GM12878 (cell line): ENCODE data around the gene DRAP1. TPM values are rescaled to one million over a fixed set of nuclear protein-coding genes. Genes with fewer than 3 reads are reported as not detected.

ENCODE experiments used
- CHD1 ChIP-seq: IDR thresholded peaks from 2 replicates; pipeline ENCODE4 v1.6.1; 2012; ENCODE audit warnings: low read depth, low read length, improper control_type of control experiment
- HCFC1 ChIP-seq: fragments of 150-350 bp; IDR thresholded peaks from 2 replicates; pipeline ENCODE4 v1.6.1; 2014; ENCODE audit warnings: low read length
- IRF3 ChIP-seq: fragments of 450-650 bp; IDR thresholded peaks from 2 replicates; pipeline ENCODE4 v1.6.1; 2014; ENCODE audit warnings: mild to moderate bottlenecking
- IRF5 ChIP-seq: fragments of 450-650 bp; IDR thresholded peaks from 2 replicates; pipeline ENCODE4 v1.6.1; 2017; ENCODE audit warnings: borderline replicate concordance
- KAT2A ChIP-seq: conservative IDR thresholded peaks from 2 replicates; pipeline ENCODE4 v1.6.1; 2011; ENCODE audit warnings: low read depth, low read length; ENCODE audit not compliant: control insufficient read depth
- LARP7 ChIP-seq: fragments of 450-650 bp; IDR thresholded peaks from 2 replicates; pipeline ENCODE4 v1.6.1; 2017; ENCODE audit warnings: mild to moderate bottlenecking
- NR2C1 ChIP-seq: fragments of 450-650 bp; IDR thresholded peaks from 2 replicates; pipeline ENCODE4 v1.6.1; 2017; ENCODE audit warnings: antibody characterized with exemption, mild to moderate bottlenecking, moderate library complexity
- NRF1 ChIP-seq: conservative IDR thresholded peaks from 2 replicates; pipeline ENCODE4 v1.6.1; 2011; ENCODE audit warnings: mild to moderate bottlenecking, low read depth, low read length, improper control_type of control experiment
- PAX5 ChIP-seq: IDR thresholded peaks from 2 replicates; pipeline ENCODE4 v1.6.1; 2011; ENCODE audit warnings: low read depth, low read length, borderline replicate concordance
- RBBP5 ChIP-seq: fragments of 200-600 bp; sonication (generic); conservative IDR thresholded peaks from 2 replicates; pipeline ENCODE4 v1.6.1; 2016
- SMAD1 ChIP-seq: fragments of 450-650 bp; IDR thresholded peaks from 2 replicates; pipeline ENCODE4 v1.6.1; 2018; ENCODE audit warnings: mild to moderate bottlenecking, low read depth; ENCODE audit not compliant: partially characterized antibody
- SREBF2 ChIP-seq: IDR thresholded peaks from 2 replicates; pipeline ENCODE4 v1.6.1; 2012; ENCODE audit warnings: mild to moderate bottlenecking, low read length
- SUPT20H ChIP-seq: IDR thresholded peaks from 2 replicates; pipeline ENCODE4 v1.6.1; 2011; ENCODE audit warnings: low read depth, mild to moderate bottlenecking, low read length, moderate library complexity, borderline replicate concordance; ENCODE audit not compliant: control insufficient read depth
- TARDBP ChIP-seq: IDR thresholded peaks from 2 replicates; pipeline ENCODE4 v1.6.1; 2016; ENCODE audit warnings: borderline replicate concordance
- WRNIP1 ChIP-seq: IDR thresholded peaks from 2 replicates; pipeline ENCODE4 v1.6.1; 2011; ENCODE audit warnings: low read depth, low read length, improper control_type of control experiment, borderline replicate concordance
- ZBTB33 ChIP-seq: fragments of 450-650 bp; IDR thresholded peaks from 2 replicates; pipeline ENCODE4 v1.6.1; 2017; ENCODE audit warnings: mild to moderate bottlenecking
- ZSCAN29 ChIP-seq: fragments of 450-650 bp; IDR thresholded peaks from 2 replicates; pipeline ENCODE4 v1.6.1; 2017; ENCODE audit warnings: mild to moderate bottlenecking, moderate library complexity
- polyA plus RNA-seq, 11 experiments: library from polyadenylated mRNA; depleted of rRNA in 4 of 11; unstranded in 6 of 11; stranded (reverse) in 5 of 11; fragments of >200 nt; fragmentation: Nextera tagmentation in 4 of 11; fragmentation: Illumina TruSeq in 1 of 11; extraction: Ambion mirVana in 4 of 11; extraction: Trizol in 1 of 11; gene quantifications; 1 replicate in 1 of 11; 2 replicates in 10 of 11; pipeline versions ENCODE4 v1.2.1 to v1.2.3, GENCODE V29; 2011 to 2016; ENCODE audit warnings: inconsistent platforms in 2 of 11, missing spikeins in 2 of 11, low read depth in 1 of 11
- total RNA-seq, 4 experiments: library from RNA; depleted of rRNA in 3 of 4; stranded (reverse); fragments of >200 nt in 3 of 4; fragmentation: Illumina TruSeq in 1 of 4; extraction: Trizol in 1 of 4; gene quantifications; 2 replicates each; pipeline versions ENCODE4 v1.2.1 to v1.2.3, GENCODE V29; 2013 to 2021
- TF ChIP-seq, protein P1 (sequence below): fragments of 450-650 bp; IDR thresholded peaks from 2 replicates; pipeline ENCODE4 v1.6.1; 2017; ENCODE audit warnings: low read depth, mild to moderate bottlenecking, moderate library complexity
- TF ChIP-seq, protein P2 (sequence below): IDR thresholded peaks from 2 replicates; pipeline ENCODE4 v1.6.1; 2011; ENCODE audit warnings: low read depth, mild to moderate bottlenecking, low read length, moderate library complexity, borderline replicate concordance; ENCODE audit errors: extremely low read depth
- TF ChIP-seq, protein P3 (sequence below): fragments of 450-650 bp; IDR thresholded peaks from 2 replicates; pipeline ENCODE4 v1.6.1; 2017; ENCODE audit warnings: mild to moderate bottlenecking, low read depth, inconsistent platforms; ENCODE audit not compliant: poor library complexity, severe bottlenecking

Gene DRAP1
- total and polyA plus RNA-seq, 10 of the 15 experiments (the other 5 are each of a cell fraction or from before 2014, with no cell fraction given): 9.4 to 163 (median 114) TPM

DNA sequence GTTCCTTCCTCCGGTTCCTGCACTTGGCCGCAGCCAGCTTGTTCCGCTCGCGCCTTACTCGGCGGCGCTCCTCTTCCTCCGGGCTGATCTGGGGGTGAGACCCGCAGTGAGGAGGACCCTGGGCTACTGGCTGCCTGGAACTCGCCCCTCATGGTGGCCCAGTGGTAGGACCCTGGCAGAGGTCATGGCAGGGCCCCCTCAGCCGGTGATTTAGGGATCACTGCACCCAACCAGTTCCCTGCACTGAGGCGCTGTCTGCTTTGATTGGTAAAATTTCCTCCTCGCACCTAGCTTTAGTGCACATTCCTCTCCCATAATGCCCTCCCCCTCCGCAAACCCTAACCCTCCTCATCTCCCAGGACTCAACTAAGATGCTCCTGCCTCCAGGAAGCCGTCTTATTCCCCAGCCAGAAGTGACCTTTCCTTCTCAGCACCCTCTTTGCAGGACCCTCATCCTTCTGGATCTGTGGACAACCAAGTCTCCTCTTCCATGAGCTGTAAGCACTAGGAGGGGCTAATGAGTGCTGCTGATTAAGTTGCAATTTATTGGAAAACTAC is 25.1 kb upstream of the DRAP1 start (continued):
- TF ChIP-seq, protein P1, sequence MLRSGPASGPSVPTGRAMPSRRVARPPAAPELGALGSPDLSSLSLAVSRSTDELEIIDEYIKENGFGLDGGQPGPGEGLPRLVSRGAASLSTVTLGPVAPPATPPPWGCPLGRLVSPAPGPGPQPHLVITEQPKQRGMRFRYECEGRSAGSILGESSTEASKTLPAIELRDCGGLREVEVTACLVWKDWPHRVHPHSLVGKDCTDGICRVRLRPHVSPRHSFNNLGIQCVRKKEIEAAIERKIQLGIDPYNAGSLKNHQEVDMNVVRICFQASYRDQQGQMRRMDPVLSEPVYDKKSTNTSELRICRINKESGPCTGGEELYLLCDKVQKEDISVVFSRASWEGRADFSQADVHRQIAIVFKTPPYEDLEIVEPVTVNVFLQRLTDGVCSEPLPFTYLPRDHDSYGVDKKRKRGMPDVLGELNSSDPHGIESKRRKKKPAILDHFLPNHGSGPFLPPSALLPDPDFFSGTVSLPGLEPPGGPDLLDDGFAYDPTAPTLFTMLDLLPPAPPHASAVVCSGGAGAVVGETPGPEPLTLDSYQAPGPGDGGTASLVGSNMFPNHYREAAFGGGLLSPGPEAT: no peak
- TF ChIP-seq SREBF2 (no peak), SMAD1 (no peak), PAX5 (no peak), RBBP5 (no peak), WRNIP1 (no peak), NR2C1 (no peak), IRF3 (no peak), SUPT20H (no peak), LARP7 (0 out of 2 replicates have a peak, but pooled peaks have one; percentile 25), CHD1 (no peak), KAT2A (no peak), ZBTB33 (no peak), NRF1 (no peak), HCFC1 (no peak; the same call in 1 of the 2 replicates), ZSCAN29 (no peak), IRF5 (no peak), TARDBP (no peak)
- TF ChIP-seq, protein P2, sequence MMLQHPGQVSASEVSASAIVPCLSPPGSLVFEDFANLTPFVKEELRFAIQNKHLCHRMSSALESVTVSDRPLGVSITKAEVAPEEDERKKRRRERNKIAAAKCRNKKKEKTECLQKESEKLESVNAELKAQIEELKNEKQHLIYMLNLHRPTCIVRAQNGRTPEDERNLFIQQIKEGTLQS: no peak
- TF ChIP-seq, protein P3, sequence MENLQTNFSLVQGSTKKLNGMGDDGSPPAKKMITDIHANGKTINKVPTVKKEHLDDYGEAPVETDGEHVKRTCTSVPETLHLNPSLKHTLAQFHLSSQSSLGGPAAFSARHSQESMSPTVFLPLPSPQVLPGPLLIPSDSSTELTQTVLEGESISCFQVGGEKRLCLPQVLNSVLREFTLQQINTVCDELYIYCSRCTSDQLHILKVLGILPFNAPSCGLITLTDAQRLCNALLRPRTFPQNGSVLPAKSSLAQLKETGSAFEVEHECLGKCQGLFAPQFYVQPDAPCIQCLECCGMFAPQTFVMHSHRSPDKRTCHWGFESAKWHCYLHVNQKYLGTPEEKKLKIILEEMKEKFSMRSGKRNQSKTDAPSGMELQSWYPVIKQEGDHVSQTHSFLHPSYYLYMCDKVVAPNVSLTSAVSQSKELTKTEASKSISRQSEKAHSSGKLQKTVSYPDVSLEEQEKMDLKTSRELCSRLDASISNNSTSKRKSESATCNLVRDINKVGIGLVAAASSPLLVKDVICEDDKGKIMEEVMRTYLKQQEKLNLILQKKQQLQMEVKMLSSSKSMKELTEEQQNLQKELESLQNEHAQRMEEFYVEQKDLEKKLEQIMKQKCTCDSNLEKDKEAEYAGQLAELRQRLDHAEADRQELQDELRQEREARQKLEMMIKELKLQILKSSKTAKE: no peak
